ENCODE data around the gene MCHR1.
A peak's percentile ranks its signal among the peaks of the same experiment; 100 is the strongest.
"Not testable (repeated sequence)": the region's sequence is repeated elsewhere in the genome, so short reads cannot be mapped to it uniquely, and the experiment has no call there.

The MCHR1 gene

GRCh38 chr22:40690370-40690769 is 11.1 kb downstream of the MCHR1 start:
- DNase-seq (ENCODE audit: low spot score): no peak

DNA sequence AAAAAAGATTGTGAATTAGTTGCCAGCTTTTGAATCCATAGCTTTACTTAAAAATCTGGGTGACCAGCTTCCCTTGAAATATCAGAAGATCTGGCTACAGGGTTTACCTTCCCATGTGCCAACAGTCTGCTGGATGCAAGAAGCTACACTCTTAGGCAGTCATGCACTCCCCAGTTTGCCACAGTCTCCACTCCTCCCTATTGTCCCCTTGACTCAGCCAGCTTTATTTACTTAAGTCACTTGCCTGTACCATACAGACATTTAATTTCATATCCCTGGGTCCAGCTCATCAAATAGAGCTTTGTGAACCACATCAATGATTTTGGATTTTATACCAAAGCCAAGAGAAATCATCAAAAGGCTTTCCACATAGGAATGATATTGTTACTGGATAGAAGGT is 12.2 kb downstream of the MCHR1 start:
- DNase-seq (ENCODE audit: low spot score): no peak

DNA sequence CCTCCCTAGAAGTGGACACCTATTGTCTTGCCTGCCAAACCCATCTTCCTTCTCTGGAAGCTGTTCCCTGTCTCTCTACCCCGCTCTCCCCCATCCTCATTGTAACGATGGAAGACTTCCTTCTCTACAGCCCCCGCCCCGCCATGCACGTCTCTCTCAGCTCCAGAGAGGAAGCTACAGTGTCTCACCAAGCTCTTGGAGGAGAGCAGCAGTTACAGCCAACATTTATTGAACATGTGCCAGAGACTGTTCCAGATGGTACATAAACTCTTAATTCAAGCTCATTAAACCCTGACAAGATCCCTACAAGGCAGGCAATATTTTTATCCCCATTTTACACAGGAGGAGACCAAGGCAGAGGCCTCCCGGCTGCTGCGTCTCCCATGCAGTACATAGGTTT is 15.1 kb downstream of the MCHR1 start:
- DNase-seq (ENCODE audit: low spot score): no peak

GRCh38 chr22:40701274-40701673 is 22.0 kb downstream of the MCHR1 start:
- no peak for DNase-seq (ENCODE audit: low spot score)

GRCh38 chr22:40703174-40703573 is 23.9 kb downstream of the MCHR1 start:
- no peak for DNase-seq (ENCODE audit: low spot score)

- peak; percentile 33 for DNase-seq (ENCODE audit: low spot score)
Observed at GRCh38 chr22:40703736-40704135, 24.5 kb downstream of the MCHR1 start.

- no peak for DNase-seq (ENCODE audit: low spot score)
Observed at GRCh38 chr22:40705918-40706682, 26.8 kb downstream of the MCHR1 start.

GRCh38 chr22:40707154-40707553 is 27.9 kb downstream of the MCHR1 start:
- no peak for DNase-seq (ENCODE audit: low spot score)

DNA sequence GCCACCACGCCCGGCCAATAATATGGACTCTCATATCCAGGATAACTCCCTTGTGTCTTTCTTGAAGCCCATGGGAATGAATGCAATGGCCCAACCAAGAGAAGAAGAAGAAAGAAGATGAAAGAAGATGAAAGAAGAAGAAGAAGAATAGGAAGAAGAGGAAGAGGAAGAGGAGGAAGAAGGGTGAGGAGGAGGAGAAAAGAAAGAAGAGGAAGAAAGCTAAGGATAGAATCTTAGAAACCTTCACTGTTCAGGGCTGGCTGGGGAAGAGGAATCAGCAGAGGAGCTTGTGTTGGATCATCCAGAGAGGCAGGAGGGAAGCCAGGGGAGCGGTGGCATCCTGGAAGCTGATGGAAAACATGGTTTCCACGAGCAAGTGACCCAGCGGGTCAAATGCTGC is 28.9 kb downstream of the MCHR1 start:
- DNase-seq (ENCODE audit: low spot score): no peak

DNA sequence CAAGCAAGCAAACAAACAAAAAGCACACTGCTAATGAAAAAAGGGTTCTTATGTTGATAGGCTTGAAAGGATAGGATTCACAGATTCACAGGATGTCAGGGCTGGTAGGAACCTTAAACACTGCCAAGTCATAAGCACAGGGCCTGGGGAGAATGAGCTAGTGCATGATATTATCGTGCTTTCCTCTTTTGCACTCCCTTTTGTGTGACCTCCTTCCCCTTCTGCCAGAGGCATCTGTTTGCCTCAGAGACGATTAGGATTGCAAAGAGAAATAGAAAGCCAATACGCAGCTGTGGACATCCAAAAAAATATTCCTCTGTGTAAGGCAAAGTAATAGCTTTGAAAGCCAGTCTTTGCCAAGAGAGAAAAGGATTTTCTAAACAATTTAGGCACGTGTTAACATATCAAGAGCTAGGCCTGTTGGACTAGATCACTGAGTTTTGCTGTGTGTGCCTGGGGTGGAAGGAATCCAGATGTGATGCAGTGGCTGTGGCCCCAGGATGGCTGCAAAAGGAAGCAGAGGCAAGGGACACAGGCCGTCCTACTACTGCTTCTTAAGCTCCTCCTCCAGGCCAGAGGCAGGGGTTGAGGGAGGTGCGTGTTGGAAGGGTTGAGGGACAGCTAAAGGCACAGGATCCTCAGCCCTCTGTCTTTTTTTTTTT is 30.6 kb downstream of the MCHR1 start:
- DNase-seq (ENCODE audit: low spot score): no peak

DNA sequence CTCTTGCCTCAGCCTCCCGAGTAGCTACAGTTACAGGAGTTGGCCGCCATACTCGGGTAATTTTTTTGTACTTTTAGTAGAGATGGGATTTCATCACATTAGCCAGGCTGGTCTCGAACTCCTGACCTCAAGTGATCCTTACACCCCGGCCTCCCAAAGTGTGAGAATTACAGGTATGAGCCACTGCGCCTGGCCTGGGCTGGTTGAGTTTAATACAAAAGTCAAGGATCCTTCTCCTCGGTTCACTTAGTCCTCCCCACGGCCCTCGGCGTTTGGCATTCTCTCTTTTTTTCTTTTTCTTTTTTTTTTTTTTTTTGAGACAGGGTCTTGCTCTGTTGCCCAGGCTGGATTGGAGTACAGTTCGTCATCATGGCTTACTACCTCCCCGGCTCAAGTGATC is 33.0 kb downstream of the MCHR1 start:
- DNase-seq (ENCODE audit: low spot score): no peak

DNA sequence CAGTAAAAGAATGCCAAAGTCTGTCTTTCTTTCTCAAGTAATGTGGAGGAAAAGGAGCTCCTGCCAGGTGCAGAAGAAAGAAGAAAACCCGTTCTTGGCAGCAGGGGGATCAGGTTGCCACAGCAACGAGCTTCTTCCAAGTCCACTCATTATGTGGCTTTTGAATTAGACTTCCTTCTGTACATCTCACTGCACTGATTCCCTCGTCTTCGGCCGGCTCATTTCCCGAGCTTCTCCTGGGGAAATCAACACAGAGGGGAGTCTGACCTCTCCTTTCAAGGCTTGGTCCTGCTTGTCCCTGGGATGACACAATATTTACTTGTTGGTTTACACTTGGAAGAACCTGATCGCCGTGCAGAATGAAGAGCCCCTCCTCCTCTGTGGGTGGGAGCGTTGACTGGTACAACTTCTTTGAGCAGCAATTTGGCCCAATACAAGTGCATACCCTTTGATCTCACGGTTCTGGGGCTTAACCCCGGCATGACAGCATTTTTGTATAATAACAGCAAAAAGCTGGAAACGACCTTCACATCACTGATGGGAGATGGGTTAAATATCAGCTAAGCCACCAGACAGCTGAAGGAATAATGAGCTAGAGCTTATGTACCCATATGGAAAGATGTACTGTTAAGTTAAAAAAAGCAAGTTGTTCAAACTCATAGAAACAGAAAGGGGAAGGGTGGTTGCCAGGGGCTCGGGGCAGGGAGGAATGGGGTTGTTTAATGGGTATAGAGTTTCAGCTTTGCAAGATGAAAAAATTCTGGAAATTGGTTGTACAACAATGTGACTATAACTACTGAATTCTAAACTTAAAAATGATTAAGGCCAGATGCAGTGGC is 35.4 kb downstream of the MCHR1 start:
- no peak for DNase-seq (ENCODE audit: low spot score)

DNA sequence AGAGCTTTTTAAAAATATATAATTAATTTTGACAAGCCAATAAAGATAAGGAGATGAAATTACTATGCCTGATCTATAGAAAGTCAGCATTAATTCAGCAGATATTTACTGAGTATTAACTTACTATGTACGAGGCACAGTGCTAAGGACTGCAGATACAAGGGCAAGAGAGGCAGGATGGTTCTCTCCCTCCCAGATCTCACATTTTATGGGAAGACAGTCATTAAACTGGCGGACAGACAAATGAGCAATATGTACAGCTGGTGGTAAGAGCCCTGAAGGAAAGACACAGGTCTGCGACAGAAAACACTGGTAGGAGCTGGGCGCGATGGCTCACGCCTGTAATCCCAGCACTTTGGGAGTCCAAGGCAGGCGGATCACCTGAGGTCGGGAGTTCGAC is 36.8 kb downstream of the MCHR1 start:
- DNase-seq (ENCODE audit: low spot score): no peak

GRCh38 chr22:40717657-40718056 is 38.4 kb downstream of the MCHR1 start:
- not testable (repeated sequence) for DNase-seq (ENCODE audit: low spot score)

GRCh38 chr22:40718250-40719204 is 39.2 kb downstream of the MCHR1 start:
- DNase-seq (ENCODE audit: low spot score): no peak

GRCh38 chr22:40719599-40719998 is 40.3 kb downstream of the MCHR1 start:
- no peak for DNase-seq (ENCODE audit: low spot score)

DNA sequence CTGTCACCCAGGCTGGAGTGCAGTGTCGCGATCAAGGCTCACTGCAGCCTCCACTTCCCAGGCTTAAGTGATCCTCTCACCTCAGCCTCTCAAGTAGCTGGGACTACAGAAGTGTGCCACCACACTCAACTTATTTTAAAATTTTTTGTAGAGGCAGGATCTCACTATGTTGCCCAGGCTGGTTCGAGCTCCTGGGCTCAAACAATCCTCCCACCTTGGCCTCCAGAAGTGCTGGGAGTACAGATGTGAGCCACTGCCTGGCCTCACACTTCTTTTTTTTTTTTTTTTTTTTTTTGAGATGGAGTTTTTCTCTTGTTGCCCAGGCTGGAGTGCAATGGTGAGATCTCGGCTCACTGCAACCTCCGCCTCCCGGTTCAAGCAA is 40.9 kb downstream of the MCHR1 start:
- not testable (repeated sequence) for DNase-seq (ENCODE audit: low spot score)

- DNase-seq (ENCODE audit: low spot score): no peak
Observed at GRCh38 chr22:40720538-40721256, 41.4 kb downstream of the MCHR1 start.

- DNase-seq (ENCODE audit: low spot score): no peak
Observed at GRCh38 chr22:40721266-40721665, 42.0 kb downstream of the MCHR1 start.

GRCh38 chr22:40723396-40723933 is 44.2 kb downstream of the MCHR1 start:
- no peak for DNase-seq (ENCODE audit: low spot score)

- DNase-seq (ENCODE audit: low spot score): no peak
Observed at GRCh38 chr22:40726514-40726913, 47.2 kb downstream of the MCHR1 start.
